NT2/D1 (cell line): ENCODE data around the gene PRKG1.

Experiments
- DNase-seq: peaks from one replicate; pipeline ENCODE4 v3.0.0-alpha.2; 2011; ENCODE audit warnings: low read depth, low spot score
- H3K27me3 ChIP-seq: 2 replicates; pipeline ENCODE4 v1.6.0; 2011; ENCODE audit warnings: mild to moderate bottlenecking; ENCODE audit not compliant: insufficient read length, insufficient read depth
- H3K36me3 ChIP-seq: 2 replicates; pipeline ENCODE4 v1.6.1; 2011; ENCODE audit warnings: mild to moderate bottlenecking, low read length, mixed read lengths; ENCODE audit not compliant: insufficient read depth, insufficient read length
- H3K4me1 ChIP-seq: 2 replicates; pipeline ENCODE4 v1.5.1; 2011; ENCODE audit not compliant: insufficient read depth, insufficient read length
- H3K4me3 ChIP-seq: 2 replicates; pipeline ENCODE4 v1.5.1; 2011; ENCODE audit warnings: low read depth; ENCODE audit not compliant: insufficient read length
- H3K9ac ChIP-seq: 2 replicates; pipeline ENCODE4 v1.6.0; 2011; ENCODE audit warnings: low read depth; ENCODE audit not compliant: insufficient read length
- H3K9me3 ChIP-seq: 2 replicates; pipeline ENCODE4 v1.5.1; 2011; ENCODE audit warnings: mild to moderate bottlenecking, low read length; ENCODE audit not compliant: insufficient read depth
- SUZ12 ChIP-seq: IDR thresholded peaks from 2 replicates; pipeline ENCODE4 v1.6.1; 2011; ENCODE audit not compliant: insufficient read length, insufficient read depth; ENCODE audit errors: extremely low read depth
- YY1 ChIP-seq: IDR thresholded peaks from 2 replicates; pipeline ENCODE4 v1.6.1; 2011; ENCODE audit not compliant: insufficient read length, insufficient read depth
- ZNF274 ChIP-seq: IDR thresholded peaks from 2 replicates; pipeline ENCODE4 v1.6.1; 2011; ENCODE audit warnings: mild to moderate bottlenecking, low read depth, low read length

Gene PRKG1

DNA sequence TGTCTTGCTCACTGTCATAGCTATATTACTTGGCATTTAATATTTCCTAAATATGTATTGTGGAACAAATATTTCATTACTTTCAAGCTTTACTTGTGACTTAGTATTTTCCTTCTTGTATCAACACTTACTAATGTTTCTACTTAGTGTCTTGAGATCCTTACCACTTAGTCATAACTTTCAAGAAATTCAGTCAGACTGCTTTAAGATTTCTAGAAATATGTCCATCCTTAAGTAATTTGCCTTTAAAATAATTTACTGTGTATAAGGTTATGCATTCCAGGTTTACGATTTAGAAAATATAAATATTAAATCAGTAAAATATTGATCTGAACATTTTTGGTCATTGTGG, 712.4 kb downstream of the PRKG1 start:
- no peaks in the 10 kb centered on the region for H3K36me3 ChIP-seq
- no peaks in the 10 kb centered on the region for H3K27me3 ChIP-seq
- H3K9me3 ChIP-seq, result no peaks in the 10 kb centered on the region
- H3K9ac ChIP-seq, result no peak overlapping the region
- H3K4me3 ChIP-seq, result no peak overlapping the region
- no peaks in the 10 kb centered on the region for H3K4me1 ChIP-seq
- DNase-seq, result no peak
- TF ChIP-seq ZNF274 (no peak), SUZ12 (no peak), YY1 (no peak)

DNA sequence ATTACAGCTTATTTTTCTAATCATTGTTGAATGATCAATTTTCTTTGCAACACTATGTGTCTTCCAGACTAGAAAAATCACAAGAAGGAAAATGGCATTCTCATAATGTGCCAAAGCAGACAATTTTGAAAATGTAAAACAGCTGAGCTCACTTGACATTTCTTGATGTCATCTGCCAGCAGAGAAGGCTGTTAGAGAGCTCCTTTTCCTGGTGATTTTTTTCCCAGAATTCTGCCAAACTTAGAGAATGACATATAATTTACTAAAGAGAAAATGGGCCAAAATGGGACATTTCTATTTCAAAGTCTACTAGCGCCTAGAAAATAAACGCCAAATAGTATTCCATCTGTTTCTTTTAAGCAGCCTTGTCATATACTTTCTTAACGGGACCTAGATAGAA, 714.0 kb downstream of the PRKG1 start:
- DNase-seq, result no peak
- Histone ChIP-seq H3K27me3 (no peaks in the 10 kb centered on the region), H3K9me3 (no peaks in the 10 kb centered on the region), H3K4me1 (no peaks in the 10 kb centered on the region), H3K4me3 (no peak overlapping the region), H3K9ac (no peak overlapping the region), H3K36me3 (no peaks in the 10 kb centered on the region)
- no peak for TF ChIP-seq YY1
- no peak for TF ChIP-seq SUZ12
- no peak for TF ChIP-seq ZNF274

DNA sequence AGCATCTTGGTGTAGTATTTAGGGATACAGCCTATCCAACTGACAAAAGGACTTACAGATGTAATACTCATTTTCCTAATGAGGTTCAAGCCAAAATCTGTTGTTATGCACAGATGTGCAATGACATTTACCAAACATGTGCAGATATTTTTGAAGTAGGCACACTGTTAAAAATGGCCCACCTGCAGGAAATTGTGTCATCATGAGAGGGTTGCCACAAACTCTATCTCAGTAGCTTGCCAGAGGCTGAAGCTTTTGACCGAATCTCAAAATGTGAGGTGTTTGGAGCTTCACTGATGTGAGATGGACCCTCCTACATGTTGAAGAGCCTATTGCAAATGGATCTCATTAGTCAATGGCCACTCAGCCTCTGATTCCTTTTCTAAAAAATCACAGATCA, 714.8 kb downstream of the PRKG1 start:
- Histone ChIP-seq H3K36me3 (no peaks in the 10 kb centered on the region), H3K27me3 (no peaks in the 10 kb centered on the region), H3K4me1 (no peaks in the 10 kb centered on the region), H3K9me3 (no peaks in the 10 kb centered on the region), H3K4me3 (no peak overlapping the region), H3K9ac (no peak overlapping the region)
- TF ChIP-seq SUZ12 (no peak), ZNF274 (no peak), YY1 (no peak)
- no peak for DNase-seq

DNA sequence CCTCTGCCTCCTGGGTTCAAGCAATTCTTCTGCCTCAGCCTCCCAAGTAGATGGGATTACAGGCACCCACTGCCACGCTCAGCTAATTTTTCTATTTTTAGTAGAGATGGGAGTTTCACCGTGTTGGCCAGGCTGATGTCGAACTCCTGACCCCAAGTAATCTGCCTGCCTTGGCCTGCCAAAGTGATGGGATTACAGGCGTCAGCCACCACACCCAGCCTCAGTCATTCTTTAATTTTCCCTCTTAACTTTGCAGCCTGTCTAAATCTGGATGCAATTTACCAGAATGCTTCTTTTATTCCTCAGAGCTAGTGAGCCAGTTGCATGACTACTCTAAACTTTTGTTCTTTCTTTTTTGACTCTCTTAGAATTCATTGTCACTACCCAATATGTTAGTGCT, 715.6 kb downstream of the PRKG1 start:
- H3K4me1 ChIP-seq, result no peaks in the 10 kb centered on the region
- no peak for DNase-seq
- H3K9ac ChIP-seq, result no peak overlapping the region
- H3K4me3 ChIP-seq, result no peak overlapping the region
- H3K36me3 ChIP-seq, result no peaks in the 10 kb centered on the region
- H3K27me3 ChIP-seq, result no peaks in the 10 kb centered on the region
- TF ChIP-seq SUZ12 (no peak), ZNF274 (no peak), YY1 (no peak)
- H3K9me3 ChIP-seq, result no peaks in the 10 kb centered on the region

DNA sequence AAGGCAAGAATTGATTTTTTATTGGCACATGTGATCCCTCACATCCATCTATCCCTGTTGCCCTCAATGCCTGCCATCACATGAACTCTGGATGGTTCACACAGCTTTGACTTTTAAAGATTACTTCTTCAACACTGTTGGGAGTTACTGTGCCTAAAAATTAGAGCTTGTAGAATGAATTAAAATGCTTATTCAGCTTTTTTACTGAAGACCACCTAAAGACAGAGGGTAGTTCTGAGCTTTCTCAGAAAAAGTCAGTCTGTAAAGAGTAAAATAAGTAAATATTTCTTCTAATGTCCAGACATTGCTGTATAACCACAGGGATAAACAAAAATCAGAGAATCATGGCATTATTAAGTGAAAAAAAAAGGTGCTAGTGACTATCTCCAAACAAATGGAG, 718.4 kb downstream of the PRKG1 start:
- Histone ChIP-seq H3K27me3 (no peaks in the 10 kb centered on the region), H3K4me3 (no peak overlapping the region), H3K9me3 (no peaks in the 10 kb centered on the region), H3K36me3 (no peaks in the 10 kb centered on the region), H3K9ac (no peak overlapping the region), H3K4me1 (no peaks in the 10 kb centered on the region)
- TF ChIP-seq YY1, result no peak
- TF ChIP-seq SUZ12, result no peak
- no peak for TF ChIP-seq ZNF274
- no peak for DNase-seq

DNA sequence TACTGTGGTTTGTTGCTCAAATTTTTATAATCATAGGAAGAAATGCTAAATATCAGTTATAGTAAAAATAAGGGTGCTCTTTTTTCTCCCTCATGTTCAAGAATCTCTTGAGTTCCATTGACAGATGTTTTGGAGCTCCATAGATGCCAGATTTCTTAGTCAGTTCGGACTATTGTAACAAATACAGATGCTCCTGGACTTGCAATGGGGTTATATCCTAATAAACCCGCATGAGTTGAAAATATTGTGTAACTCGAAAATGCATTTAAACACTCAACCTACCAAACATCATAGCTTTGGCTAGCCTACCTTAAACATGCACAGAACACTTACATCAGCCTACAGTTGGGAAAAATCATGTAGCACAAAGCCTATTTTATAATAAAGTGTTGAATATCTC, 725.8 kb downstream of the PRKG1 start:
- Histone ChIP-seq H3K4me3 (no peak overlapping the region), H3K27me3 (no peaks in the 10 kb centered on the region), H3K9me3 (no peaks in the 10 kb centered on the region), H3K36me3 (no peaks in the 10 kb centered on the region), H3K4me1 (no peaks in the 10 kb centered on the region), H3K9ac (no peak overlapping the region)
- TF ChIP-seq SUZ12 (no peak), YY1 (no peak), ZNF274 (no peak)
- no peak for DNase-seq

DNA sequence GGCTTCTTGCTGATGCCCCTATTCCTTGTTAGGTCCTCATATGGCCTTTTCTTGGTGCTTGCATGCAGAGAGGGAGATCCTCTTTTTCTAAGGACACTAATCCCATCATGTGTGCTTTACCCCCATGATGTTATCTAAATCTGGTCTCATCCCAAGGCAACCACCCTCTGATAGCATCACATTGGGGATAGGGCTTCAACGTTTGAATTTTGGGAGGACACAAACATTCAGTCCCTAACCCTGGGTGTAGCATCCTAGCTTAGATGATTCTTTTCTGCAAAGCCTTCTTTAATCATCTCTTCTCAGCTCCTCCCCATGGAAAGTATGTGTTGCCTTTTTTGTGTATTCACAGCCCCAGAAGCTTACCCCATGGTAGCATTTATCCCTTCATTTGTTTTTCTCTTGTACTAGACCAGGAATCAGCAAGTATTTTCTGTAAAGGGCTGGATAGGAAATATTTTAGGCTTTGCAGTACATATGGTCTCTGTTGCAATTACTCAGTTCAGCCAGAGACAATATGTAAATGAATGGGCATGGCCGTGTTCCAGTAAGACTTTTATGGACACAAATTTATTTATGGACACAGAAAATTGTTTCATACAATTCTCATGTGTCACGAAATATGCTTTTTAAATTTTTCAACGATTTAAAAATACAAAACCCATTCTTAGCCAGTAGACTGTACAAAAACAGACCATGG, 726.6 kb downstream of the PRKG1 start:
- Histone ChIP-seq H3K9me3 (no peaks in the 10 kb centered on the region), H3K27me3 (no peaks in the 10 kb centered on the region), H3K9ac (no peak overlapping the region), H3K36me3 (no peaks in the 10 kb centered on the region), H3K4me3 (no peak overlapping the region), H3K4me1 (no peaks in the 10 kb centered on the region)
- no peak for TF ChIP-seq YY1
- TF ChIP-seq ZNF274, result no peak
- no peak for TF ChIP-seq SUZ12
- no peak for DNase-seq

DNA sequence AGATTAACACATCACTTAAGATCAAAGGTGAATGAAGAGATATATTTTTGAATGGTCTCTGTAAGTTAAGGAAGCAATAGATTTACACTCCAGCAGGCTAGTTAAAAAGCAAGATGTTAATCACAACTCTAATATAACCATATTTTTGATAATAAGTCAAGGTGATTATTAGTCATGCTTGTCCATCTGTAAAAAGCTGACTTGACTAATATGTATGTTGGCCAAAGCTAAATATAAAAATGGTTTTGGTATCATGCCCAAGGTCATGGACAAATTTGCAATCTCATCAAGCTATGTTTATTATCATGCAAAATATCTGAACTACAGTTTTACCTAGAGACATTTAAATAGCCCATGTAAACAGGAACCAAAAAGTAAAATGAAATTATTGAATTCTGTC, 727.7 kb downstream of the PRKG1 start:
- Histone ChIP-seq H3K4me1 (no peaks in the 10 kb centered on the region), H3K36me3 (no peaks in the 10 kb centered on the region), H3K9me3 (no peaks in the 10 kb centered on the region), H3K9ac (no peak overlapping the region), H3K4me3 (no peak overlapping the region), H3K27me3 (no peaks in the 10 kb centered on the region)
- DNase-seq, result no peak
- TF ChIP-seq SUZ12 (no peak), YY1 (no peak), ZNF274 (no peak)
